OCI-LY3 (cell line): Measurements from ENCODE around the gene INTS1.

Experiments
- CTCF ChIP-seq: fragments of 200-600, 300-600 bp; sonication (generic); IDR thresholded peaks from 2 replicates; pipeline ENCODE4 v1.5.1; 2014; ENCODE audit warnings: antibody characterized with exemption, low read length, low read depth
- EZH2phosphoT487 ChIP-seq: fragments of 200-600 bp; shearing (Covaris generic); IDR thresholded peaks from 2 replicates; pipeline ENCODE4 v1.6.1; 2018; ENCODE audit warnings: antibody characterized with exemption, mixed run types, low read depth

GRCh38 chr7:1510780-1511154 lies 6.6 kb upstream of the INTS1 start:
- no peak for TF ChIP-seq CTCF
- TF ChIP-seq EZH2phosphoT487: no peak
